Liver (tissue), 3 donors: ENCODE results near the gene SMAP1.

Experiments
- EGR1 ChIP-seq, 2 donors: IDR thresholded peaks; 2 replicates each; pipeline ENCODE4 v1.6.1; 2016 to 2018; ENCODE audit warnings: antibody characterized with exemption in 2 of 2, low read depth in 2 of 2
- GABPA ChIP-seq, 2 donors: IDR thresholded peaks in 1 of 2; conservative IDR thresholded peaks in 1 of 2; 2 replicates each; pipeline ENCODE4 v1.6.1; 2016; ENCODE audit warnings: antibody characterized with exemption in 2 of 2, mild to moderate bottlenecking in 1 of 2, moderate library complexity in 1 of 2
- HNF4A ChIP-seq, 2 donors: conservative IDR thresholded peaks; 2 replicates each; pipeline ENCODE4 v1.6.1; 2016; ENCODE audit warnings: antibody characterized with exemption in 2 of 2, mild to moderate bottlenecking in 2 of 2
- TAF1 ChIP-seq: conservative IDR thresholded peaks from 2 replicates; pipeline ENCODE4 v1.6.1; 2016; ENCODE audit warnings: antibody characterized with exemption, mild to moderate bottlenecking
- YY1 ChIP-seq: IDR thresholded peaks from 2 replicates; pipeline ENCODE4 v1.6.1; 2016; ENCODE audit warnings: antibody characterized with exemption, mild to moderate bottlenecking
- TF ChIP-seq, protein P1 (sequence below): IDR thresholded peaks from 2 replicates; pipeline ENCODE4 v1.6.1; 2016; ENCODE audit warnings: antibody characterized with exemption, mild to moderate bottlenecking
- TF ChIP-seq, protein P2 (sequence below): fragments of 150-350 bp; IDR thresholded peaks from 2 replicates; pipeline ENCODE4 v1.5.1; 2017; ENCODE audit warnings: improper control_type of control experiment, low read depth, low read length; ENCODE audit not compliant: missing input control
- TF ChIP-seq, protein P3 (sequence below): IDR thresholded peaks from 2 replicates; pipeline ENCODE4 v1.6.1; 2016; ENCODE audit warnings: antibody characterized with exemption
- donor health status: healthy.
- donor health status: healthy.

DNA sequence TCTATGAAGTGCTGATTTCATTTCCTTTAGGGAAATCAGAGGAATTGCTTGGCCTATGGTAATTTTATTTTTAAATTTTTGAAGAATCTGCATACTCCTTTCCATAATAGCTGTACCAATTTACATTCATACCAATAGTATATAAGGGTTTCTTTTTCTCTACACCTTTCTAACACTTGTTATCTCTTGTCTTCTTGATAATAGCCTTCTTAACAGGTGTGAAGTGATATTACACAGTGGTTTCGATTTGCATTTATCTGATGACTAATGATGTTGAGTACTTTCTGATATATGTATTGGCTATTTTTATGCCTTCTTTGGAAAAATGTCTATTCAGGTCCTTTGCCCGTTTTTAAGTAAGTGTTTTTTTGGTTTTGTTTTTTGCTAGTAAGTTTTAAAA lies 40.8 kb downstream of the SMAP1 start:
- no peak for TF ChIP-seq EGR1 (IDR thresholded peaks at IDR 0.05; ENCODE audit: low read depth in 2 of 2)
- TF ChIP-seq, protein P1, sequence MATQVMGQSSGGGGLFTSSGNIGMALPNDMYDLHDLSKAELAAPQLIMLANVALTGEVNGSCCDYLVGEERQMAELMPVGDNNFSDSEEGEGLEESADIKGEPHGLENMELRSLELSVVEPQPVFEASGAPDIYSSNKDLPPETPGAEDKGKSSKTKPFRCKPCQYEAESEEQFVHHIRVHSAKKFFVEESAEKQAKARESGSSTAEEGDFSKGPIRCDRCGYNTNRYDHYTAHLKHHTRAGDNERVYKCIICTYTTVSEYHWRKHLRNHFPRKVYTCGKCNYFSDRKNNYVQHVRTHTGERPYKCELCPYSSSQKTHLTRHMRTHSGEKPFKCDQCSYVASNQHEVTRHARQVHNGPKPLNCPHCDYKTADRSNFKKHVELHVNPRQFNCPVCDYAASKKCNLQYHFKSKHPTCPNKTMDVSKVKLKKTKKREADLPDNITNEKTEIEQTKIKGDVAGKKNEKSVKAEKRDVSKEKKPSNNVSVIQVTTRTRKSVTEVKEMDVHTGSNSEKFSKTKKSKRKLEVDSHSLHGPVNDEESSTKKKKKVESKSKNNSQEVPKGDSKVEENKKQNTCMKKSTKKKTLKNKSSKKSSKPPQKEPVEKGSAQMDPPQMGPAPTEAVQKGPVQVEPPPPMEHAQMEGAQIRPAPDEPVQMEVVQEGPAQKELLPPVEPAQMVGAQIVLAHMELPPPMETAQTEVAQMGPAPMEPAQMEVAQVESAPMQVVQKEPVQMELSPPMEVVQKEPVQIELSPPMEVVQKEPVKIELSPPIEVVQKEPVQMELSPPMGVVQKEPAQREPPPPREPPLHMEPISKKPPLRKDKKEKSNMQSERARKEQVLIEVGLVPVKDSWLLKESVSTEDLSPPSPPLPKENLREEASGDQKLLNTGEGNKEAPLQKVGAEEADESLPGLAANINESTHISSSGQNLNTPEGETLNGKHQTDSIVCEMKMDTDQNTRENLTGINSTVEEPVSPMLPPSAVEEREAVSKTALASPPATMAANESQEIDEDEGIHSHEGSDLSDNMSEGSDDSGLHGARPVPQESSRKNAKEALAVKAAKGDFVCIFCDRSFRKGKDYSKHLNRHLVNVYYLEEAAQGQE: no peak
- TF ChIP-seq, protein P2, sequence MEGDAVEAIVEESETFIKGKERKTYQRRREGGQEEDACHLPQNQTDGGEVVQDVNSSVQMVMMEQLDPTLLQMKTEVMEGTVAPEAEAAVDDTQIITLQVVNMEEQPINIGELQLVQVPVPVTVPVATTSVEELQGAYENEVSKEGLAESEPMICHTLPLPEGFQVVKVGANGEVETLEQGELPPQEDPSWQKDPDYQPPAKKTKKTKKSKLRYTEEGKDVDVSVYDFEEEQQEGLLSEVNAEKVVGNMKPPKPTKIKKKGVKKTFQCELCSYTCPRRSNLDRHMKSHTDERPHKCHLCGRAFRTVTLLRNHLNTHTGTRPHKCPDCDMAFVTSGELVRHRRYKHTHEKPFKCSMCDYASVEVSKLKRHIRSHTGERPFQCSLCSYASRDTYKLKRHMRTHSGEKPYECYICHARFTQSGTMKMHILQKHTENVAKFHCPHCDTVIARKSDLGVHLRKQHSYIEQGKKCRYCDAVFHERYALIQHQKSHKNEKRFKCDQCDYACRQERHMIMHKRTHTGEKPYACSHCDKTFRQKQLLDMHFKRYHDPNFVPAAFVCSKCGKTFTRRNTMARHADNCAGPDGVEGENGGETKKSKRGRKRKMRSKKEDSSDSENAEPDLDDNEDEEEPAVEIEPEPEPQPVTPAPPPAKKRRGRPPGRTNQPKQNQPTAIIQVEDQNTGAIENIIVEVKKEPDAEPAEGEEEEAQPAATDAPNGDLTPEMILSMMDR: no peak
- TF ChIP-seq, protein P3, sequence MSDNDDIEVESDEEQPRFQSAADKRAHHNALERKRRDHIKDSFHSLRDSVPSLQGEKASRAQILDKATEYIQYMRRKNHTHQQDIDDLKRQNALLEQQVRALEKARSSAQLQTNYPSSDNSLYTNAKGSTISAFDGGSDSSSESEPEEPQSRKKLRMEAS: no peak
- TF ChIP-seq HNF4A (conservative IDR thresholded peaks at IDR 0.05): no peak
- no peak for TF ChIP-seq TAF1
- no peak for TF ChIP-seq GABPA (IDR thresholded peaks at IDR 0.05 in 1 of 2, conservative IDR thresholded peaks at IDR 0.05 in 1 of 2)
- no peak for TF ChIP-seq YY1
